NCI-H1417 (cell line): Measurements from ENCODE around the gene RABGAP1L.
"Not testable (repeated sequence)": the region's sequence is repeated elsewhere in the genome, so short reads cannot be mapped to it uniquely, and the experiment has no call there.

Experiments
- DNase-seq, 3 experiments: peaks; one replicate each; lab custom pipeline; 2025; lab: John Stamatoyannopoulos, UW

RABGAP1L gene

GRCh38 chr1:174239541-174239940, 80.2 kb downstream of the RABGAP1L start:
- no peak for DNase-seq

- DNase-seq: no peak
Measured at GRCh38 chr1:174242856-174243255, 83.5 kb downstream of the RABGAP1L start.

- no peak for DNase-seq
Measured at GRCh38 chr1:174243451-174244000, 84.2 kb downstream of the RABGAP1L start.

- no peak for DNase-seq
Measured at GRCh38 chr1:174244017-174244416, 84.7 kb downstream of the RABGAP1L start.

- no peak for DNase-seq
Measured at GRCh38 chr1:174247472-174247871, 88.2 kb downstream of the RABGAP1L start.

GRCh38 chr1:174248041-174248440, 88.7 kb downstream of the RABGAP1L start:
- no peak for DNase-seq

GRCh38 chr1:174256386-174256785, 97.1 kb downstream of the RABGAP1L start:
- DNase-seq: not testable (repeated sequence)

- DNase-seq: peak; percentile 20 to 76 (median 56)
Measured at GRCh38 chr1:174258148-174258550, 98.8 kb downstream of the RABGAP1L start.

- peak; percentile 40 to 78 (median 60) for DNase-seq
Measured at GRCh38 chr1:174262349-174263241, 103.3 kb downstream of the RABGAP1L start.

GRCh38 chr1:174265282-174265681, 106.0 kb downstream of the RABGAP1L start:
- DNase-seq: no peak

- DNase-seq: no peak
Measured at GRCh38 chr1:174266476-174266875, 107.2 kb downstream of the RABGAP1L start.

- DNase-seq: no peak
Measured at GRCh38 chr1:174266991-174267612, 107.8 kb downstream of the RABGAP1L start.

GRCh38 chr1:174269989-174270651, 110.8 kb downstream of the RABGAP1L start:
- peak in 1 of 3 experiments; percentile 45 for DNase-seq

GRCh38 chr1:174273190-174273589, 113.9 kb downstream of the RABGAP1L start:
- no peak for DNase-seq

GRCh38 chr1:174273776-174274175, 114.5 kb downstream of the RABGAP1L start:
- no peak for DNase-seq

GRCh38 chr1:174274452-174274851, 115.1 kb downstream of the RABGAP1L start:
- peak in 2 of 3 experiments; percentile 30 to 57 for DNase-seq

GRCh38 chr1:174274884-174275283, 115.6 kb downstream of the RABGAP1L start:
- DNase-seq: no peak

- DNase-seq: no peak
Measured at GRCh38 chr1:174276087-174276486, 116.8 kb downstream of the RABGAP1L start.

- DNase-seq: no peak
Measured at GRCh38 chr1:174284052-174284451, 124.7 kb downstream of the RABGAP1L start.

GRCh38 chr1:174286042-174286441, 126.7 kb downstream of the RABGAP1L start:
- no peak for DNase-seq

GRCh38 chr1:174289644-174290310, 130.5 kb downstream of the RABGAP1L start:
- DNase-seq: peak in 1 of 3 experiments; percentile 9

- DNase-seq: no peak
Measured at GRCh38 chr1:174291059-174291458, 131.7 kb downstream of the RABGAP1L start.
